G401 (cell line): ENCODE results near the gene FAM78B. TPM values are rescaled to one million over a fixed set of nuclear protein-coding genes. Genes with fewer than 3 reads are reported as not detected.

Source experiments
- DNase-seq: peaks from one replicate; pipeline ENCODE4 v3.0.0-alpha.2; 2015; ENCODE audit warnings: low spot score
- in situ Hi-C: cut with HindIII; loops from 2 replicates; pipeline ENCODE4 v1.10.0; 2016; ENCODE audit warnings: low sequenced_read_pairs, mixed read lengths
- total RNA-seq: library from RNA; depleted of rRNA; stranded (reverse); fragments of >200 nt; shearing (Covaris generic); gene quantifications from 2 replicates; pipeline ENCODE4 v1.2.3, GENCODE V29; 2014

Gene FAM78B
- total RNA-seq, 1 experiment from 2014 or later: not detected

DNA sequence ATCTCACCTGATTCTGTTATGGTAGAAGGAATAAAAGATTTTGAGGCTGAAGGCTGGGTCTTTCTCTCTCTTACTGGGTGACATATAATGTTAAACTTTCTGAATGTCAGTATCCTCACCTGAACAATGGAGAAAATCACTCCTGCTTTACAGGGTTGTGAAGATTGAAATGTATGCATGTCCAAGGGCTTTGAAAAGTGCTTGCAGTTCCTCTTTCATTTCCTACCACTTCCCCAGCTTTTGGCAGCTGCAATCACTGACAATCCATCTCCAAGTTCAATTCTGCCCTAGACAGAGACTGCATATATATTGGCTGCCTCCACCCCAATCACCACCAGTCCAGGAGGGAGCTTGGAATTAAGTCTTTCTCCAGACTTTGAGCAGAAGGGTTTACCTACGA lies 39.8 kb downstream of the FAM78B start:
- in situ Hi-C loops: no loop called here
- DNase-seq: no peak

DNA sequence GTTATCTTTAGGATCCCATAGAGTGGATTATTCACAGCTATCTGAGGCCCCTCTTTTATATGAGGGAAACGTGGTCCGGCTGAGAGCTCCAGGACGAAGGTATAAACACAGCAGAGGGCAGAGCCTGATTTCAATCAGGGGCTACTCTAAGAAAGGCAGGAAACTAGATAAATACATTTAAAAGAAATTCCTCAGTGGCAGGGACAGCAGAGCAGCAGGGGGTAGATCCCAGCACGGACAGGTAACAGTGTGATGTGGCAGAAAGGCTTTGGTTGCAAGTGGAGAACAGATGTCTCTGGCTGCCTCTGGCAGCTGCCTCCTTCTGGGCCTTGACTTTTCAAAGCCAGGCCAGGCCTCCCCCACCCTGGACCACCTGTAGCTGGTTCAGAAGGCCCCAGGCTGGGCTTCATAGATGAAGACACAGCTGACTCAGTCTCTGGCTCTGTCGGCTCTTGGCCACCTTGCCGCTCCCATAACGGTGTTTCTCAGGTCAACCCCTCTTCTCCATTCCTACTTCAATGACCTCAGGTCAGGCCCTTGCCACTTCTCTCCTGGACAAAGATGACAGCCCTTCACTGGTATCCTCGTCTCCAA lies 43.8 kb downstream of the FAM78B start:
- in situ Hi-C loops: no loop called here
- no peak for DNase-seq

- no peak for DNase-seq
- in situ Hi-C loops: no loop called here
Measured at GRCh38 chr1:166121010-166121409, 45.8 kb downstream of the FAM78B start.

- DNase-seq: no peak
- in situ Hi-C loops: no loop called here
Measured at GRCh38 chr1:166120281-166120680, 46.5 kb downstream of the FAM78B start.

DNA sequence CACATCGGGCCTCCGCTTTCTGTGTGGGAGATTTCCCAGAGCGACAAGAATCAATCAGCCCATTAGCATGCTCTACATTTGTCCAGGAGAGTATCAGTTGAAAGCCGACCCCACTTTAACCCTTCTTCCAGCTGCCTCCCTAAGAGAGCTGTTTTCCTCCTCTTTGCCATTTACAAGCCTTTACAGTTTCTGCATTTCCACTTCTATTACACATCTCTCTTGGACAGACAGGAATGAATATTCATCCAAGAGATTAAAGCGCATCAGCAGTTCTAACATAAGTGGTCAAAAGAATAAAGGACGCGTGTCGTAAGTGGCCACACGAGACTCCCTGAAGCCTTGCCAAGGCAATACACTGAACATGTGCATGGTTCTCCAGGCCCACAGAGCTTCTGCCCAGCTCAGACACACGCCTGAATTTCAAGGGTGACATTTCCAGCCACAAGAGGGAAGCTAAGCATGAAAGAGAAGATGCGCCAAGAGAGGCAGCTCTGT lies 47.3 kb downstream of the FAM78B start:
- DNase-seq: no peak
- in situ Hi-C loops: no loop called here

DNA sequence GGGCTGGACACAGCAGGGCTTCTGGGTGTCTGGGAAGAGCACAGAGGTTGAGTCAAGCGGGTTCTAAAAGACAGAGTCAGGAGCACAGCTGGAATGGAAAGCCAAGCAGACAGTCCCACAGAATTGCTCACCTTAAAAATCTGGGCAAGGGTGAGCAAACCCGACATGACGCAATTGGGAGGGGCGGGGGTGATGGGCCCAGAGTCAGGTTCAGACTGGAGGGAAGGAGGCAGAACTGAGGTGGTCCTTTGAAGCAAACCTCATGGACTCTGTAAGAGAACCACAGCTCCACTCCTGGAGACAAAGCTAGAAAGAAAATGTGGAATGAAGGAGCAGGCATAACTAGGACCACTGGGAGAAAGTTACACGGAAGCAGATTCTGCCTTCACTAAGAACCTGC lies 49.0 kb downstream of the FAM78B start:
- no peak for DNase-seq
- in situ Hi-C loops: no loop called here

DNA sequence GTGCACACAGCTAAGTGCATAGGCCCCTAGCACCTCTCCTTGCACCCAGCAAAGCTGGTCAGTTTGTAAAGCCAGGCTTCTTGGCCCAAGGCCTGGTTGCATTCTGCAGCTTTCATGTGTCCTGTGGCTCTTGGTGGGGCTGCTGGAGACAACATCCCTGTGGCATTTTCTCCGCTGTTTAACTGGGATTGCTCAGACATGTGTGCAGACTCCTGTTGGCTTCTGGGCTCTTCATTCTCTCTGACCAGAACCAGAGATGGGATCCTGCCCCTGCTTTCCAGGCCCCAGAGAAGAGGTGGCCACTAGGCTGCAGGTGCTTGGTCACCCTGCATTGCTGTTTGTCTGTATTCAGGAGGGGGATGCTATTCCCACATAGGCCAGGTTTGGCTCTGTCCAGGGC lies 50.8 kb downstream of the FAM78B start:
- in situ Hi-C loops: no loop called here
- DNase-seq: no peak

DNA sequence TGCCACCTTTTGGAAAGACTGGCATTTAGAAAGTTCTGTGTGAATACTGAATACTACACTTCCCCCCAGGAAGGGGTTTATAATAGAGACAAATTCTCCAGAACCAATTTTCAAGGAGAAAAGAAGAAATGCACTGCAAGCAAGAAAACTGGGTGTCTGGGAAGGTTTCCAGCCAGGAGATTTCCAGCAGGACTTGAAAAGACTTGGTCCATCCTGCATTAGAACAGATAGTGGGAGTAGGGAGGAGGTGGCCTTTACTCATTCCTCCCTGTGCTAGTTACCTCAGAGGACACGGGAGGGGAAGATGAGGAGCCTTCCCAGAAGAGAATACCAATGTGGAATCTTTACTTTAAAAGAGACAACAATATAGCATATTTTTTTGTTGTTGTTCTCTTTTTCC lies 52.4 kb downstream of the FAM78B start:
- DNase-seq: no peak
- in situ Hi-C loops: no loop called here

- in situ Hi-C loops: no loop called here
- DNase-seq: no peak
Measured at GRCh38 chr1:166113630-166114029, 53.2 kb downstream of the FAM78B start.

DNA sequence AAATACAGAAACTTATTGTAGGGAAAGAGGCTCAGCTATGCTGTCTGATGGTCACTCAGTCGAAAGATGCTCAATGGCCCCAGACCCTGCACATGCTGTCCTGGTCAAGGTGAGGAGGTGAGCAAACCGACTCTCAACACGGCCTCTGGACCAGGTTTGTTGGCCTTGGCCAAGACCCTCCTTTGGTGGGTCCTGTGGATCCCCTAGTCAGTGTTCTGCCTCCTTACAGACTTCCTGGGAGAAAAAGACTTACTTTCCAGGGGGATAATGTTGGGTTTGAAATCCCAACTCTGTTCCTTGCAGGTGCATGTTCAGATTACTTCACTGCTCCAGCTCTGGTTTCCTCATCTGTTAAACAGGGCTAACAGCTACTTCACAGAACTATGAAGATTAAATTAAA lies 53.8 kb downstream of the FAM78B start:
- in situ Hi-C loops: no loop called here

DNA sequence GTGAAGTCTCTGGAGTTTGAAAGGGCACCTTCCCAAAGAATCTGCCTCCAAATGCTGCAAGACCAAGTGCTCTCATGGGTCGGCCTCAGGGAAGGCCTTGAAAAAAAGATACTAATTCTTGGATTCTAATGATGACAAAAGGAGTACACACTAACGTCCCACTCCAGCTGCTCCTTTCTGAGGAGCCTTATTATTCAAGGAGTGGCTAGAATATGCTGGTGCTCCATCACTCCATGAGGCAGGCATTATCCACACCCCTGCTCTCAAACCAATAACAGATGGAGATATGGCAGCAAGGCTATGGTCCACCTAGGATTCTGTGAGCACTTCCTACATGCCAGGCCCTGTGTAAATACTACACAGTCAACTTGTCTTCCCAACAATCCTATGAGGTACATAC lies 54.4 kb downstream of the FAM78B start:
- DNase-seq: no peak
- in situ Hi-C loops: no loop called here

More for the DNA sequence above, 53.8 kb downstream of the FAM78B start:
- DNase-seq: no peak

DNA sequence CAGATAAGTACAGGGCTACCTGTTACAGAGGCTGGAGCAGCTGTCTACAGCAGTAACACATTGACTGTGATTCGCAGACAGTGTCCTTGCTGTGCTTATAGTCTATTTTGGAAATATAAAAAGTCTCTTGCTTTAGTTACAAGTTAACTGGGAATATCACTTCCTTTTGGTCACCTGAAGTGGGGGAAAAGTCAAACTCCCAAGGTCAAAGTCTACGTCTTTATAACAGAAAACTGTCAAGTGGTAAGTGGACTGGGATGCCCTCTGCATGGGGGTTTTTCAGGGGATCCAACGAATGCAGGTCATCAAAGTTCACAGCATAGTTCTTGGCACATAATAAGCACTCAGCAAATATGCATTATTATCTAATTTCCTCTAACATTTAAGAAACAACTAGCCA lies 55.4 kb downstream of the FAM78B start:
- no peak for DNase-seq
- in situ Hi-C loops: no loop called here

DNA sequence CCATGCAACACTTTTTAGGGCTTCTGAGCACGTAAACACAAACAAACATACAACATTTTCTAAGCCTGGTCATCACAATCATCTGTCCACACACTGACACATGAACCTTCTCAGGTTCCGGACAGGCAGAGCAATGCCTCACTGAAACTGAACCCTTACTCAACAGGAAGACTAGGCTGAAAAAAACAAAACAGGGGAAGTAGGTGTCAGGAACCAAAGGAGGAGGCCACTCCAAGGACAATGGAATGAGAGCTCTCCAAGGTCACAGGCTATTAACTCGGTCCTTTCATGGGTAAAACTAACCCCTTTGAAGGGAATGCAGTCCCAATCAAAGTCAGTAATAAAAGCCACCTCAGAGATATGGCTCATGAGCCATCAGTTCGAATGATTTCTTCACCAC lies 76.6 kb downstream of the FAM78B start:
- in situ Hi-C loops: no loop called here
- DNase-seq: no peak

GRCh38 chr1:166089804-166090203 lies 77.0 kb downstream of the FAM78B start:
- DNase-seq: peak; percentile 22
- in situ Hi-C loops: no loop called here

- DNase-seq: no peak
- in situ Hi-C loops: no loop called here
Measured at GRCh38 chr1:166088572-166088955, 78.2 kb downstream of the FAM78B start.

DNA sequence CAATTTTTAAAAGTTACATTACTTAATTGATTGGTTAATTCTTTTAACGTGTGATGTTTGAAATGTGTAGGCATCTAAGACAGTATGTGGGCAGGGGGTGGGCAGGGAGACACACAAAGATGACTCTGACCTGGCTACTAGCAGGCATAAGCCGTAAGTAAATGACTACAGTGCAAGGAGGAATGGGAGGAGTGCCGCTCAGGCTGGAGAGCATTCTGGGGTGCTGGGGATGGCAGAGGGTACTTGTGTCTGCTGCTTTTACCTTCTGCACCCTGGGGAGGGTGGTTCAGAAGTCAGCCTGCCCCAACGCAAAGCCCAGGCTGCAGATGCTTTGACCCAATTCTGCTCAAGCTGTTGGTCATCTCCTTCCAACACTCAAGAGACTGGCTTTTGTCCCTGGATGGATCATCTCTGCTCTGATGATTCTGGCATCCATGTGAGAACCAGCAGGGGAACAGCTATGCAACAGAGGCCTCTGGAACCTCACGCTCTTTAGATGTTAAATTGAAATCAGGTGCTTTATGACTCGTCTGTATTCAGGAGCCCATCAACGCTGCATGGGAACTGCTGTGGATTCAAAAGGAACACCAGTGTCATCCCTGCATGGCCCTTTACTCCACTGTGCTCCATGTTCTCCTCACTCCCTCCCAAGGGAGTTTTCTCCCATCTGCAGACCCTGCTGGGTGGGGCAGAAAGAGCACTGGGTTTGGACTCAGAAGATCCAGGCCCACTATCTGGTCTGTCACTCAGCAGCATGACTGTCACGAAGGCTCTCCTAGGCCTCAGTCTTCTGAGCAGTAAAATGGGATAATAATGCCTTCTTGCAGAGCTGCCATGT lies 78.8 kb downstream of the FAM78B start:
- in situ Hi-C loops: no loop called here
- DNase-seq: peak; percentile 72

DNA sequence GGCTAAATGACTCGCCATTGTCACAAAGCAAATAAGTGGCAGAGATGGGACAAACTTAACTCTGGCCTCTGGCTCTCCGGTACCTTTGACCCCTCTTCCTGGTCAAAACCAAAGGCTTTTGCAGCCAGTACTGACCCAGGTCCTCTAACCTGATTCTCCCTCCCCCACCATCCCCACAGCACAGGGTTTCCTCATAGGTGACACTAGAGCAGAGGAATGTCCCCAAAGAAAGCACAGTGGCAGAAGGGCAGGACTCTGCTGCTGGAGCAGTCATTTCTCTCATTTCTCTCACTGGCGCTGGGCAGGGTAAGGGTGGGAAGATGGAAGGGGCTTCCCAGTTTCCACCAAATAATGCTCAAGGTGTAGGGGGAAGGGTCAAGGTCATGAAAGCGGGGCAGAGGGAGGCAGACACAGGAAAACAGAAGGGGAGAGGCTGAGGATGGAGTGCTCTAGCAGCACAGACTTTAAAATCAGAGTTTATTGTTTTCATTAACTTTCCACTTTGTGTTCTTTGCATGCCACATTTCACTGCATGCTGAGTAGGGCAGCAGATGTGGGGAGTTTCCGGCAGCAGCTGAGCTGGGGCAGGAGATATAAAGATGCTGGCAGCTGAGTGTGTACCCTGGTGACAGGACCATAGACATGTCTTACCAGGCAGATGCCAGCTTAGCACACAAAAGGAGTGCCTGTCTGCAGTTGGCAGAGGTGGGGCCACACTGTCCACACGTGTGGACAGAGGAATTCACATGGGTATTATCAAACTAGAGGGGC lies 80.5 kb downstream of the FAM78B start:
- in situ Hi-C loops: no loop called here
- no peak for DNase-seq

- in situ Hi-C loops: no loop called here
- no peak for DNase-seq
Measured at GRCh38 chr1:166084613-166085012, 82.2 kb downstream of the FAM78B start.

DNA sequence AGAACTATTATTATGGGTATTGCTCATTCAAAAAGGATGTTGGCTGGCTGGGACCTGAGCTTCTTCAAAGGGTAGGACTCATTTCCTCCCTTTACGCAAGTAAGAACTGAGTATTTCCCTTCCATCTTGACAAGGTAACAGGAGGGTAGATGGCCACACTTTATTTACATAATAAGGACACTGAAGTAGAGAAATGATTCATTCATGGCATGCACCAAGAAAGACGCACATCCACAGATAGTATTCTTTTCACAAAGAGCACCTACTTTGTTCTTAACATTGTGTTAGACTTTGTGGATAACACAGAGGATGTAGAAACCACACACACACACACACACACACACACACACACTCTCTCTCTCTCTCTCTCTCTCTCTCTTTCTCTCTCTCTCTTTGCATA lies 82.9 kb downstream of the FAM78B start:
- no peak for DNase-seq
- in situ Hi-C loops: no loop called here

DNA sequence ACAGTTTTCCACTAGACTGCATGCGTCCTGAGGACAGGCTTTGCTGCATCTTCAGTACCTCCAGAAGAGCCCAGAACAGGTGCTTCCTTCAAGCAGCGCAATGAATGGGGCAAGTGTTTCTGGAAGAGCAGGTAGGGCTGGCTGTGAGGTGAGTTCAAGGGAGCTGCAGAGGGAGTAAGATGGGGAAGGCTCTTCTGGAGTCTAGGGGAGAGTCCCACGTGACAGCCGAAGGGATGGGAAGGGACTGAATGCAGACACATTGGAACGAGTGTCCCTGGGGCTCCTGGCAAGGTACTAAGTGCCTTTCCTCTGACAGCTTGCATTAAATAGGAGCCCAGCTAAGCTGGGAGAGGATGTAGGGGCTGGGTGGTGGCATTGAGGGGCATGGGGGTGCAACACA lies 84.2 kb downstream of the FAM78B start:
- no peak for DNase-seq
- in situ Hi-C loops: no loop called here
